GM12873 (cell line): Measurements from ENCODE around the gene SMARCB1.

Experiments used
- TF ChIP-seq, protein P1 (sequence below): IDR thresholded peaks from 2 replicates; pipeline ENCODE4 v1.5.1; 2012; ENCODE audit warnings: low read depth, mild to moderate bottlenecking, moderate library complexity, low read length, control low read depth; ENCODE audit not compliant: insufficient read depth; ENCODE audit errors: missing control alignments

Gene SMARCB1

DNA sequence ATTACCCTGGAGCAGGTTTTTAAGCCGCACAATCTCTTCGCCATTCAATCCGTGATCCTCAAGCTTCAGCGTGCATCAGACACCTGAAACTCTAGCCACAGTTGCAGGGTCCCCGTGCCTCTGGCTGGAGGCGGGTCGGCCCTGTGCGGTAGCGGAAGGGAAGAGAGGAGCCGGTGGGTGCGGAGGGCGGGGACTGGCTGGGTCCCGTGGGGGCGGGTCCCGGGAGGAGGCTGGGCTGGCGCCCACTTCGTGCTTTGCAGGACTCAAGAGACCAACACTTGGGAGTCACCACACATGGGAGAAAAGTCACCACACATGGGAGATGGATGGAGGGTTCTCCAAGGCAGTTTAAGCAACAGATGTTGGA, 23.2 kb upstream of the SMARCB1 start:
- TF ChIP-seq, protein P1, sequence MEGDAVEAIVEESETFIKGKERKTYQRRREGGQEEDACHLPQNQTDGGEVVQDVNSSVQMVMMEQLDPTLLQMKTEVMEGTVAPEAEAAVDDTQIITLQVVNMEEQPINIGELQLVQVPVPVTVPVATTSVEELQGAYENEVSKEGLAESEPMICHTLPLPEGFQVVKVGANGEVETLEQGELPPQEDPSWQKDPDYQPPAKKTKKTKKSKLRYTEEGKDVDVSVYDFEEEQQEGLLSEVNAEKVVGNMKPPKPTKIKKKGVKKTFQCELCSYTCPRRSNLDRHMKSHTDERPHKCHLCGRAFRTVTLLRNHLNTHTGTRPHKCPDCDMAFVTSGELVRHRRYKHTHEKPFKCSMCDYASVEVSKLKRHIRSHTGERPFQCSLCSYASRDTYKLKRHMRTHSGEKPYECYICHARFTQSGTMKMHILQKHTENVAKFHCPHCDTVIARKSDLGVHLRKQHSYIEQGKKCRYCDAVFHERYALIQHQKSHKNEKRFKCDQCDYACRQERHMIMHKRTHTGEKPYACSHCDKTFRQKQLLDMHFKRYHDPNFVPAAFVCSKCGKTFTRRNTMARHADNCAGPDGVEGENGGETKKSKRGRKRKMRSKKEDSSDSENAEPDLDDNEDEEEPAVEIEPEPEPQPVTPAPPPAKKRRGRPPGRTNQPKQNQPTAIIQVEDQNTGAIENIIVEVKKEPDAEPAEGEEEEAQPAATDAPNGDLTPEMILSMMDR, result no peak

DNA sequence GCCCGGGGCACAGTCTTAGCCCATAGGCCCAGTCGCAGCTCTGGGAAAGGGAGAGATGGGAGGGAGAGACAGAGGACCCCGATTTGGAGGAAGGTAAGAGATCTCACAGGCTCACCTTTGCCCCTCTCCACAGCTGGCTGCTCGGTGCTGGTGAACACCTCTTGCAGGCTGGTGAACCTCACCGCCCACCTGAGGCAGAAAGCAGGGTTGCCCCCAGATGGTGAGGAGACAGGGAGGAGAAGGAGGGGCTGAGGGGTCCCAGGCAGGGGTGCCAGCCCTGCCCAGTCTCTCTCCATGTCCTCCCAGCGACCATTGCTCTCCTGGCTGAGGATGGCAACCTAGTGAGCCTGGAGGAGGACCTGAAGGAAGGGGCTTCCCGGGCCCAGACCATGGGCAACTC, 22.8 kb upstream of the SMARCB1 start:
- TF ChIP-seq, protein P1, result no peak

DNA sequence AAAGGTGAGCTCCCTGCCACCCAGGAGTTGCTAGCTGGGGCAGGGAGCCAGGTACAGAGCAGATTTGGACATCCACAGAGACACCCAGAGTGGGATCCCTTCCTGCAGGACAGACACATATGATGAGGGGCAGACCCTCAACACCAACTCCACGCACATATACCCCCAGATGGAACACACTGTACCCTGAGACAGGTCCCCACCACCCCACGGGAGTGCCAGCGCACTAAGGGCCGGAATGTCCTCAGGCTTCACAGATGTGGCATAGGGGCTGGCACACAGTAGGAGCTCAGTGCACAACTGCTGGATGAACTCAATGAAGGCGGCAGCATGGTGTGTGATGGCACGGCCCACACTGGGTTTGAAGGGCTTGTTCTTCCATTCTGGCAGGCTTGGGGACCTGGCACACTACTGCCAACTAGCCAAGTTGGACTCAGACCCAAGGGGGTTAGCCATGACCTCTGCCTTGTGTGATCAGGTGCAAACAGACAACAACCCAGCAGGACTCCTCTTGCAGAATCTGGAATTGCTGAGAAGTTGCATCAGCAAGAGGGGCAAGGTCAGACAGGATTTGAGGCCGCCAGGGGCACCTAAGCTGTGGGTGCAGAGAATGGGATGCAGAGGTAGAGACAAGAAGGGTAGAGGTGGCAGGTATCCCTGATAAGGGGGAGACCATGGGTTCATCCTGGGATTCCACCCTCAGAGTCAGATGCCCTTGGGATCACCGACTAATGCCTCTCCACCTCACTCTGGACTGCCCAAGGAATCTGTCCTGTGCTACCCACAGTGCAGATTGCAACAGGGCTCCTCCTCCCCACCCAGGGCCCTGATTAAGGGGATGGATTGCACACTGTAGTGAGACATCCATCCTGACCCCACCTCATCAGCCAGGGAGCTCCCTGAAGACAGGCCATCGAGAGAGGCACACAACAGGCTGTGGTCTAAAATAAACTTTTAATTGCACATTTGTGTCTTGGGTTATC, 21.6 kb upstream of the SMARCB1 start:
- TF ChIP-seq, protein P1, result no peak

DNA sequence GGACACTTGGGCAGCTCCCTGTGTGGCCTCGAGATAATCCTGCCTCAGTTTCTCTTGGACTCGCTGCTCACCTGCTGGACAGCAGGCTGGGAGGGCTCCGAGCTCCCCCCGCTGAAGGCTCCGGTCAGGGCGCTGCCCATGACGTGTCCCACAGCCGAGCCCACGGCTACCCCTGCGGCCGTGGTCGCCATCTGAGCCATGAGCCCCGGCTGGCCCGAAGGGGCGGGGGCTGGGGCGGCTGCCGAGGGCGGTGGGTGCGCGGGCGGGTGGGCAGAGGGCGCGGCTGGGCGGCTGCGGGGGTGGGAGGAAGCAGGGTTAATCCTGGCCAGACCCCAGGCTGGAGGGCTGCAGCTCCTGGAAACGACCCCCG, 19.5 kb upstream of the SMARCB1 start:
- TF ChIP-seq, protein P1, result no peak

DNA sequence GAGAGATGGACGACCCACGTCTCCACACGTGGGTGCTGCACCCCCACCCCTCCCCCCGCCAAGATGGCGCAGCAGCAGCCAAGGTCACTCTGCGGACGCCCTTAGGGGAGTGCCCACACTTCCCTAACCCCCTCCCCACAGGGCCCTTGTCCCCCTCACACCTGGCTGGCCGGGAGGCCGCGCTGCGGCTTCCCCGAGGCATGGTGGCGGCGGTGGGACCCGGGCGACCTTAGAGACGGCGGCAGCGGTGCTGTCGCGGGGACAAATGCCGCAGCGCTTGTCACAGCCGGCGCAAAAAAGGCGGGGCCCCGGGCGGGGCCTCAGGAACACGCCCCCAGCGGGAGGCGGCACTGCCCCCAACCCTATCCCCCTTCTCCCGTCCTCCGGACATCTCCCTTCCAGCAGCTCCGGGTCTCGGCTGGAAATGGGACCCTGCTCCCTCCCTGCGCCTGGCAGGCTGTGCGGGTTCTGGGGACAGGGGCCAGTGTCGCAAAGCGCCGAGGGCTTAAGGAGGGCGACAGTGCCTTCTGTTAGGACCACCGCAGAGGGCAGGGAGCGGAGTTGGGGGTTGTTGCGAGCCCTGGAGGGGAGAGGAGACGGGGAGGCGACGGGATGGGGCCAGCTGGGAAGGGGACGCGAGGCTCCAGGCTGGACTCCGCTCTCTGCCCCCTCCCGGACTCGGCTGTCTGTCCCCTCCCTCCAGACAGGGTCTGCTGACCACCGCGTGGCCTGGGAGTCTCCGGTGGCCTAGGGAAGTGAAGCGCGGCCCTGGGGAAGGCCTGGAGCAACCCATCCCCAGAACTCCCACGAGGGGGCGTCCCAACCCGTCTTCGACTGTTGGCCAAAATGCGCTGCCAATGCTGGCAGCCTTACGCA, 18.9 kb upstream of the SMARCB1 start, which contains the start of gene CHCHD10:
Gene CHCHD10, minus strand, starts transcription at position 300 of the 876 bp plus-strand sequence. Its CDS starts 98 bp downstream, at position 202.
- TF ChIP-seq, protein P1, result peak; percentile 75

DNA sequence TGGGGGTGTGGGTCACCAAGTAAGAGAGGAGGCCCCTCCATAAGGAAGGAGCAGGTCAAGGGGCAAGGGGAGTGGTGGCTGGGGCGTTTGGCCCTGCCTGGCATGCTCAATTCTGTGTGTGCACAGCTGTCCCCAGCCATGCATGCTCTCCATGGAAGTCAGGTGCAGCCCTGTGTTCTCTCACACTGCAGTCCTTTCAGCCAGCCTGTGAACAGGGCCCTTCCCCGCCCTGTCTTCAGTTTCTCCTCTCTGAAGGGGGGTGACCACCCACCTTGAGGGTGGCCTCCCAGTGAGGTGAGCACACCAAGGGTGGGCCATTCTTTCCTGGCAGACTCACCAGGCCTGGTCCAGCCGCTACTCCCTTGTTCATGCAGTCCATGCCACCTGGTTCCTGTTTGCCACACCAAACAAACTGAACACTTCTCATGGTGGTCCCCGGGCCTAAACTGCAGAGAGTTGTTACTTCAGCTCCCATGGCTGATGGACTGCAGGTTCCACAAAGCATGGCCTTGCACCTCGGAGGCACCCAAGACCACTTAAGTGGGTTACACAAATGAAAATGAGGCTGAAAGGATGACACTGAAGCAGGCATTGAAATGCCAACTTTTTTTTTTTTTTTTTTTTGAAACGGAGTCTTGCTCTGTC, 17.3 kb upstream of the SMARCB1 start:
- TF ChIP-seq, protein P1, result no peak

DNA sequence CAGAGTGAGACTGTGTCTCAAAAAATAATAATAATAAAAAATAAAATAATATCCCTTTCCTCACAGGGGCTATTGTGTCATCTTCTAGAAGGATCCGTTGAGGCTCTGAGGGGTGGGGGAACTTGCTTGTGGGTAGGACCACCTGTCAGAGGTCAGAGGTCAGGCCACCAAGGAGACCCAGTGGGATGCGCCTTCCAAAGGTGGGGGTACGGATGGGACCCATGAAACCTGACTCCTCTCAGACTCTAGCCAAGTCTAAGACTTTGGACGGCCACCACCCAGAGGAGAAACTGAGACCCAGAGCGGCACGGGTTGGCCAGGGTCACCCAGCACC, 14.5 kb upstream of the SMARCB1 start:
- TF ChIP-seq, protein P1, result no peak
